Liver (tissue), 9 donors: ENCODE data around the gene UNKL. TPM values are rescaled to one million over a fixed set of nuclear protein-coding genes. Genes with fewer than 3 reads are reported as not detected.

ENCODE experiments used
- DNase-seq: peaks from one replicate; pipeline ENCODE4 v3.0.0-alpha.2; 2017; ENCODE audit warnings: low spot score
- H3K27ac ChIP-seq, 2 donors: one replicate each; pipeline ENCODE4 v1.7.0; 2013; ENCODE audit warnings: inconsistent platforms in 2 of 2, low read length in 2 of 2, control low read depth in 1 of 2, low read depth in 1 of 2, mild to moderate bottlenecking in 1 of 2
- H3K27me3 ChIP-seq, 4 donors: one replicate each; pipeline versions ENCODE4 v1.6.1 to v1.7.0; 2013; ENCODE audit warnings: low read length in 3 of 4, inconsistent platforms in 1 of 4, mild to moderate bottlenecking in 1 of 4, moderate library complexity in 1 of 4; ENCODE audit not compliant: control insufficient read depth in 4 of 4, insufficient read depth in 4 of 4
- H3K36me3 ChIP-seq, 4 donors: one replicate each; pipeline versions ENCODE4 v1.6.1 to v1.7.0; 2013; ENCODE audit warnings: low read length in 3 of 4, mild to moderate bottlenecking in 3 of 4, low read depth in 1 of 4, moderate library complexity in 1 of 4; ENCODE audit not compliant: control insufficient read depth in 4 of 4, insufficient read depth in 3 of 4
- H3K4me1 ChIP-seq, 4 donors: one replicate each; pipeline versions ENCODE4 v1.6.1 to v1.7.0; 2013; ENCODE audit warnings: low read length in 3 of 4, mild to moderate bottlenecking in 3 of 4, moderate library complexity in 1 of 4; ENCODE audit not compliant: control insufficient read depth in 4 of 4, insufficient read depth in 4 of 4
- H3K4me3 ChIP-seq, 3 donors: one replicate each; pipeline versions ENCODE4 v1.6.1 to v1.7.0; 2013; ENCODE audit warnings: low read length in 3 of 3, control low read depth in 1 of 3, low read depth in 1 of 3, mild to moderate bottlenecking in 1 of 3
- H3K9ac ChIP-seq, 2 donors: one replicate each; pipeline ENCODE4 v1.7.0; 2013; ENCODE audit warnings: low read length in 2 of 2, mild to moderate bottlenecking in 2 of 2, moderate library complexity in 2 of 2, control low read depth in 1 of 2, low read depth in 1 of 2
- H3K9me3 ChIP-seq, 4 donors: one replicate each; pipeline versions ENCODE4 v1.6.1 to v1.7.0; 2013; ENCODE audit warnings: low read length in 3 of 4; ENCODE audit not compliant: control insufficient read depth in 4 of 4
- EGR1 ChIP-seq, 2 donors: IDR thresholded peaks; 2 replicates each; pipeline ENCODE4 v1.6.1; 2016 to 2018; ENCODE audit warnings: antibody characterized with exemption in 2 of 2, low read depth in 2 of 2
- FOXA1 ChIP-seq: IDR thresholded peaks from 2 replicates; pipeline ENCODE4 v1.6.1; 2016; ENCODE audit warnings: antibody characterized with exemption
- FOXA2 ChIP-seq: IDR thresholded peaks from 2 replicates; pipeline ENCODE4 v1.6.1; 2016; ENCODE audit warnings: antibody characterized with exemption
- GABPA ChIP-seq, 2 donors: IDR thresholded peaks in 1 of 2; conservative IDR thresholded peaks in 1 of 2; 2 replicates each; pipeline ENCODE4 v1.6.1; 2016; ENCODE audit warnings: antibody characterized with exemption in 2 of 2, mild to moderate bottlenecking in 1 of 2, moderate library complexity in 1 of 2
- HNF4A ChIP-seq, 2 donors: conservative IDR thresholded peaks; 2 replicates each; pipeline ENCODE4 v1.6.1; 2016; ENCODE audit warnings: antibody characterized with exemption in 2 of 2, mild to moderate bottlenecking in 2 of 2
- HNF4G ChIP-seq: IDR thresholded peaks from 2 replicates; pipeline ENCODE4 v1.6.1; 2016; ENCODE audit warnings: antibody characterized with exemption
- JUND ChIP-seq, 2 donors: IDR thresholded peaks; 2 replicates each; pipeline ENCODE4 v1.6.1; 2016; ENCODE audit warnings: antibody characterized with exemption in 2 of 2
- NR2F2 ChIP-seq: IDR thresholded peaks from 2 replicates; pipeline ENCODE4 v1.6.1; 2016; ENCODE audit warnings: antibody characterized with exemption
- RAD21 ChIP-seq, 2 donors: IDR thresholded peaks; 2 replicates each; pipeline ENCODE4 v1.6.1; 2016; ENCODE audit warnings: antibody characterized with exemption in 2 of 2, mild to moderate bottlenecking in 2 of 2
- RXRA ChIP-seq, 2 donors: IDR thresholded peaks; 2 replicates each; pipeline ENCODE4 v1.6.1; 2017 to 2018; ENCODE audit warnings: antibody characterized with exemption in 2 of 2, mild to moderate bottlenecking in 1 of 2
- SP1 ChIP-seq: IDR thresholded peaks from 2 replicates; pipeline ENCODE4 v1.6.1; 2018; ENCODE audit warnings: antibody characterized with exemption, mild to moderate bottlenecking
- TAF1 ChIP-seq: conservative IDR thresholded peaks from 2 replicates; pipeline ENCODE4 v1.6.1; 2016; ENCODE audit warnings: antibody characterized with exemption, mild to moderate bottlenecking
- YY1 ChIP-seq: IDR thresholded peaks from 2 replicates; pipeline ENCODE4 v1.6.1; 2016; ENCODE audit warnings: antibody characterized with exemption, mild to moderate bottlenecking
- WGBS: extraction: QIAGEN DNeasy Blood & Tissue Kit; methylation state at CpG from one replicate; pipeline ENCODE4 v1.1.7; 2013; 5-methylcytosine and 5-hydroxymethylcytosine counted together
- polyA plus RNA-seq, 2 donors: library from polyadenylated mRNA; stranded (reverse) in 1 of 2; unstranded in 1 of 2; fragments of 200-250 nt in 1 of 2; fragments of >200 nt in 1 of 2; fragmentation: Nextera tagmentation in 1 of 2; extraction: Ambion mirVana in 1 of 2; gene quantifications; one replicate each; pipeline versions ENCODE4 v1.2.1 to v1.2.3, GENCODE V29; 2013 to 2015
- total RNA-seq, 2 donors: library from RNA; depleted of rRNA; stranded (reverse); fragments of >200 nt; gene quantifications; one replicate each; pipeline ENCODE4 v1.2.3, GENCODE V29; 2014
- TF ChIP-seq, protein P1 (sequence below): fragments of 150-350 bp; IDR thresholded peaks from 2 replicates; pipeline ENCODE4 v1.5.1; 2017; ENCODE audit warnings: improper control_type of control experiment, low read depth, low read length; ENCODE audit not compliant: missing input control
- TF ChIP-seq, protein P2 (sequence below): IDR thresholded peaks from 2 replicates; pipeline ENCODE4 v1.6.1; 2016; ENCODE audit warnings: antibody characterized with exemption
- TF ChIP-seq, protein P3 (sequence below): IDR thresholded peaks from 2 replicates; pipeline ENCODE4 v1.6.1; 2016; ENCODE audit warnings: antibody characterized with exemption, mild to moderate bottlenecking
- TF ChIP-seq, protein P4 (sequence below): IDR thresholded peaks from 2 replicates; pipeline ENCODE4 v1.6.1; 2016; ENCODE audit warnings: antibody characterized with exemption
- TF ChIP-seq, protein P5 (sequence below): IDR thresholded peaks from 2 replicates; pipeline ENCODE4 v1.6.1; 2016; ENCODE audit warnings: antibody characterized with exemption
- donor health status: healthy.
- donor health status: healthy.
- donor health status: healthy.
- donor health status: healthy.
- donor health status: healthy.

UNKL gene
- total and polyA plus RNA-seq, 4 donors = 3.5 to 14.7 (median 6.6) TPM

DNA sequence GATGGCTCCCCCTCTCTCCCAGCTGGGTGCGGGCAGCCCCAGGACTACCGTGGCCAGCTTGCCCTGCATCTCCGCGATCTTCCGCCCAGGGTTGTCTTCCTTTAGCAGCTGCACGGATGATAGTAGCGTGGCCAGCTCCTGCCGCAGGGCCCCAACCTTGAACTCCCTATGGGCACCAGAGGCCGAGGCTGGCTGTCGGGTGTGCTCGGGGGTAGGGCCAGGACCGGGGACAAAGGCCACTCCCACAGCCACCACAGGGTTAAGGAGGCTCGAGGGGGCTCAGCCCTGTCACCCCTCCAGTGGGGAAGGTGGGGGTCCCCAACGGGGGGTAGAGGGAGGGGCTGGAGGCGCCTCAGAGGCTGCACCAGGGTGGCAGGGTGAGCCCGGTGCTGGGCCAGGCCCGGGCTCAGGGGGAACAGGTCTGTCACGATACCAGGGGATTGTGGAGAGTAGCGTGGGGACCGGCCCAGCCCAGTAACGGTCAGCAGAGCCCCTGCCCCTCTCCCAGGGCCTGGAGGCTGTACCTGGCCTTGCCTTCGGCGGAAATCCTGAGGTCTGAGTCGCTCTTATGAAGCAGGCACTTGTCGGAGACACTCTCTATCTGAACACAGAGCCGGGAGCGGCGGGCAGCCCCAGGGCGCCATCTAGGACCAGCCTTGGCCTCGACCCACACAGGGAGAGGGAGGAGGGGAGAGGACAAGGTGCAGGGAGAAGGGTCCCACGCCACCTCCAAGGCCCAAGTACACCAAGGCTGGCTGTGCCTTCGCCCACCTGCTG, 21.6 kb upstream of the UNKL start:
- no peaks in the 10 kb centered on the region for H3K36me3 ChIP-seq
- peaks cover 0 to 2% (median 1%) of the 10 kb centered on the region in 4 donors for H3K4me1 ChIP-seq
- DNase-seq = no peak
- H3K27ac ChIP-seq = no peak overlapping the region
- 88% methylated on average over 31 of the region's 32 CpGs for WGBS
- no peak overlapping the region for H3K9ac ChIP-seq
- TF ChIP-seq YY1 (no peak), RXRA (IDR thresholded peaks at IDR 0.05) (no peak), HNF4G (no peak), HNF4A (conservative IDR thresholded peaks at IDR 0.05) (no peak)
- TF ChIP-seq, protein P1, sequence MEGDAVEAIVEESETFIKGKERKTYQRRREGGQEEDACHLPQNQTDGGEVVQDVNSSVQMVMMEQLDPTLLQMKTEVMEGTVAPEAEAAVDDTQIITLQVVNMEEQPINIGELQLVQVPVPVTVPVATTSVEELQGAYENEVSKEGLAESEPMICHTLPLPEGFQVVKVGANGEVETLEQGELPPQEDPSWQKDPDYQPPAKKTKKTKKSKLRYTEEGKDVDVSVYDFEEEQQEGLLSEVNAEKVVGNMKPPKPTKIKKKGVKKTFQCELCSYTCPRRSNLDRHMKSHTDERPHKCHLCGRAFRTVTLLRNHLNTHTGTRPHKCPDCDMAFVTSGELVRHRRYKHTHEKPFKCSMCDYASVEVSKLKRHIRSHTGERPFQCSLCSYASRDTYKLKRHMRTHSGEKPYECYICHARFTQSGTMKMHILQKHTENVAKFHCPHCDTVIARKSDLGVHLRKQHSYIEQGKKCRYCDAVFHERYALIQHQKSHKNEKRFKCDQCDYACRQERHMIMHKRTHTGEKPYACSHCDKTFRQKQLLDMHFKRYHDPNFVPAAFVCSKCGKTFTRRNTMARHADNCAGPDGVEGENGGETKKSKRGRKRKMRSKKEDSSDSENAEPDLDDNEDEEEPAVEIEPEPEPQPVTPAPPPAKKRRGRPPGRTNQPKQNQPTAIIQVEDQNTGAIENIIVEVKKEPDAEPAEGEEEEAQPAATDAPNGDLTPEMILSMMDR = no peak
- no peaks in the 10 kb centered on the region for H3K27me3 ChIP-seq
- H3K4me3 ChIP-seq = no peak overlapping the region
- H3K9me3 ChIP-seq = no peaks in the 10 kb centered on the region

DNA sequence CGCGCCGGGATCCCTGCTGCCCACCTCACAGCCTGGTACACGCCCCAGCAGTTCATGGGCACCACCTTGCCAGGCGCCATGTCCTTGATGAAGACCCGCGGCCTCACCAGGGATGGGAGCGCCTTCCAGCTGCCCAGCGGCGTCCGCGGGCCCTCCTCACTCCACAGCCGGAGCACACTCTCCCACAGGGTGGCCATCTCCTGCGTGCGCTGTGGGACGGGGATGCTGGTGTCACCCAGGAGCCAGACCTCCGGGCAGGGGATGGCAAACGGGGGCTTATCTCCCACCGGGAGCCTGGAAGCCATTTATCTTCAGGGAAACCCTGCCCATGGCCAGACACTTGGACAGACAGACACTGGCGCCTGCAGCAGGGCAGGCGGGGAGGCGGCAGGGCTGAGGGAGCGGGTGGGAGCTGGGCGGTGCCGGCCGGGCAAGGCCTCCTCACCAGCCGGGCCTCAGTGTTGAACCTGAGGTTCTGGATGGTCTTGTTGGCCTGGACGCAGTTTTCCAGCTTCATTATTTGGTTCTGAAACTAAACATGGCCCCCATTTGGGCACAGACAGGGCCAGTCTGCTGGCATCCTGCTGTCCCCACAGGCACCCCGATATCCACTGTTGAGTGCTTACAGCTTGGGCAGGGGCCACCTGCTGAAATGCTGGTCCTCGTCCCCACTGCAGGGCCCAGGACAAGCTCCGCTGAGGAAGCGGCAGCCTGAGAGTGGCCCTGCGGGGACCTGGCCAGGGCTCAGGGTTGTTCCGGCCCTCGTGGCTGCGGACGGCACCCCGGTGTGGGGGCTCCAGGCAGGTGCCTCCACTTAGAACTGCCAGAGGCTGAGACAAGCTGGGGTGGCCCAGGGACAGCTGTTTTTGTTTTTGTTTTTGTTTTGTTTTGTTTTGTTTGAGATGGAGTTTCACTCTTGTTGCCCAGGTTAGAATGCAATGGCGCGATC, 20.4 kb upstream of the UNKL start:
- Histone ChIP-seq H3K9me3 (no peaks in the 10 kb centered on the region), H3K36me3 (no peaks in the 10 kb centered on the region), H3K9ac (no peak overlapping the region), H3K4me1 (peaks cover 5 to 14% (median 9%) of the 10 kb centered on the region in 4 donors), H3K27ac (no peak overlapping the region), H3K27me3 (no peaks in the 10 kb centered on the region), H3K4me3 (no peak overlapping the region)
- no peak for DNase-seq
- TF ChIP-seq FOXA2 (no peak), HNF4G (no peak), TAF1 (no peak), RAD21 (IDR thresholded peaks at IDR 0.05) (no peak), GABPA (IDR thresholded peaks at IDR 0.05 in 1 of 2, conservative IDR thresholded peaks at IDR 0.05 in 1 of 2) (no peak), JUND (IDR thresholded peaks at IDR 0.05) (no peak), YY1 (no peak), NR2F2 (no peak), FOXA1 (no peak), RXRA (IDR thresholded peaks at IDR 0.05) (no peak), EGR1 (IDR thresholded peaks at IDR 0.05; ENCODE audit: low read depth in 2 of 2) (no peak), SP1 (no peak), HNF4A (conservative IDR thresholded peaks at IDR 0.05) (no peak)
- TF ChIP-seq, protein P2, sequence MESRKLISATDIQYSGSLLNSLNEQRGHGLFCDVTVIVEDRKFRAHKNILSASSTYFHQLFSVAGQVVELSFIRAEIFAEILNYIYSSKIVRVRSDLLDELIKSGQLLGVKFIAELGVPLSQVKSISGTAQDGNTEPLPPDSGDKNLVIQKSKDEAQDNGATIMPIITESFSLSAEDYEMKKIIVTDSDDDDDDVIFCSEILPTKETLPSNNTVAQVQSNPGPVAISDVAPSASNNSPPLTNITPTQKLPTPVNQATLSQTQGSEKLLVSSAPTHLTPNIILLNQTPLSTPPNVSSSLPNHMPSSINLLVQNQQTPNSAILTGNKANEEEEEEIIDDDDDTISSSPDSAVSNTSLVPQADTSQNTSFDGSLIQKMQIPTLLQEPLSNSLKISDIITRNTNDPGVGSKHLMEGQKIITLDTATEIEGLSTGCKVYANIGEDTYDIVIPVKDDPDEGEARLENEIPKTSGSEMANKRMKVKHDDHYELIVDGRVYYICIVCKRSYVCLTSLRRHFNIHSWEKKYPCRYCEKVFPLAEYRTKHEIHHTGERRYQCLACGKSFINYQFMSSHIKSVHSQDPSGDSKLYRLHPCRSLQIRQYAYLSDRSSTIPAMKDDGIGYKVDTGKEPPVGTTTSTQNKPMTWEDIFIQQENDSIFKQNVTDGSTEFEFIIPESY = no peak
- TF ChIP-seq, protein P3, sequence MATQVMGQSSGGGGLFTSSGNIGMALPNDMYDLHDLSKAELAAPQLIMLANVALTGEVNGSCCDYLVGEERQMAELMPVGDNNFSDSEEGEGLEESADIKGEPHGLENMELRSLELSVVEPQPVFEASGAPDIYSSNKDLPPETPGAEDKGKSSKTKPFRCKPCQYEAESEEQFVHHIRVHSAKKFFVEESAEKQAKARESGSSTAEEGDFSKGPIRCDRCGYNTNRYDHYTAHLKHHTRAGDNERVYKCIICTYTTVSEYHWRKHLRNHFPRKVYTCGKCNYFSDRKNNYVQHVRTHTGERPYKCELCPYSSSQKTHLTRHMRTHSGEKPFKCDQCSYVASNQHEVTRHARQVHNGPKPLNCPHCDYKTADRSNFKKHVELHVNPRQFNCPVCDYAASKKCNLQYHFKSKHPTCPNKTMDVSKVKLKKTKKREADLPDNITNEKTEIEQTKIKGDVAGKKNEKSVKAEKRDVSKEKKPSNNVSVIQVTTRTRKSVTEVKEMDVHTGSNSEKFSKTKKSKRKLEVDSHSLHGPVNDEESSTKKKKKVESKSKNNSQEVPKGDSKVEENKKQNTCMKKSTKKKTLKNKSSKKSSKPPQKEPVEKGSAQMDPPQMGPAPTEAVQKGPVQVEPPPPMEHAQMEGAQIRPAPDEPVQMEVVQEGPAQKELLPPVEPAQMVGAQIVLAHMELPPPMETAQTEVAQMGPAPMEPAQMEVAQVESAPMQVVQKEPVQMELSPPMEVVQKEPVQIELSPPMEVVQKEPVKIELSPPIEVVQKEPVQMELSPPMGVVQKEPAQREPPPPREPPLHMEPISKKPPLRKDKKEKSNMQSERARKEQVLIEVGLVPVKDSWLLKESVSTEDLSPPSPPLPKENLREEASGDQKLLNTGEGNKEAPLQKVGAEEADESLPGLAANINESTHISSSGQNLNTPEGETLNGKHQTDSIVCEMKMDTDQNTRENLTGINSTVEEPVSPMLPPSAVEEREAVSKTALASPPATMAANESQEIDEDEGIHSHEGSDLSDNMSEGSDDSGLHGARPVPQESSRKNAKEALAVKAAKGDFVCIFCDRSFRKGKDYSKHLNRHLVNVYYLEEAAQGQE = no peak
- TF ChIP-seq, protein P4, sequence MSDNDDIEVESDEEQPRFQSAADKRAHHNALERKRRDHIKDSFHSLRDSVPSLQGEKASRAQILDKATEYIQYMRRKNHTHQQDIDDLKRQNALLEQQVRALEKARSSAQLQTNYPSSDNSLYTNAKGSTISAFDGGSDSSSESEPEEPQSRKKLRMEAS = no peak
- TF ChIP-seq, protein P5, sequence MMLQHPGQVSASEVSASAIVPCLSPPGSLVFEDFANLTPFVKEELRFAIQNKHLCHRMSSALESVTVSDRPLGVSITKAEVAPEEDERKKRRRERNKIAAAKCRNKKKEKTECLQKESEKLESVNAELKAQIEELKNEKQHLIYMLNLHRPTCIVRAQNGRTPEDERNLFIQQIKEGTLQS = no peak
- WGBS = 96% methylated on average over 40 of the region's 40 CpGs
